HG03575 (cell line): Measurements from ENCODE around the gene SERPINA1.

ENCODE experiments used
- ATAC-seq: cut with Tn5 transposase; IDR thresholded peaks from one replicate; pipeline ENCODE4 v1.9.1; 2021; ENCODE audit not compliant: unreplicated experiment, insufficient number of reproducible peaks, low FRiP score; ENCODE audit errors: extremely low read depth

The SERPINA1 gene

DNA sequence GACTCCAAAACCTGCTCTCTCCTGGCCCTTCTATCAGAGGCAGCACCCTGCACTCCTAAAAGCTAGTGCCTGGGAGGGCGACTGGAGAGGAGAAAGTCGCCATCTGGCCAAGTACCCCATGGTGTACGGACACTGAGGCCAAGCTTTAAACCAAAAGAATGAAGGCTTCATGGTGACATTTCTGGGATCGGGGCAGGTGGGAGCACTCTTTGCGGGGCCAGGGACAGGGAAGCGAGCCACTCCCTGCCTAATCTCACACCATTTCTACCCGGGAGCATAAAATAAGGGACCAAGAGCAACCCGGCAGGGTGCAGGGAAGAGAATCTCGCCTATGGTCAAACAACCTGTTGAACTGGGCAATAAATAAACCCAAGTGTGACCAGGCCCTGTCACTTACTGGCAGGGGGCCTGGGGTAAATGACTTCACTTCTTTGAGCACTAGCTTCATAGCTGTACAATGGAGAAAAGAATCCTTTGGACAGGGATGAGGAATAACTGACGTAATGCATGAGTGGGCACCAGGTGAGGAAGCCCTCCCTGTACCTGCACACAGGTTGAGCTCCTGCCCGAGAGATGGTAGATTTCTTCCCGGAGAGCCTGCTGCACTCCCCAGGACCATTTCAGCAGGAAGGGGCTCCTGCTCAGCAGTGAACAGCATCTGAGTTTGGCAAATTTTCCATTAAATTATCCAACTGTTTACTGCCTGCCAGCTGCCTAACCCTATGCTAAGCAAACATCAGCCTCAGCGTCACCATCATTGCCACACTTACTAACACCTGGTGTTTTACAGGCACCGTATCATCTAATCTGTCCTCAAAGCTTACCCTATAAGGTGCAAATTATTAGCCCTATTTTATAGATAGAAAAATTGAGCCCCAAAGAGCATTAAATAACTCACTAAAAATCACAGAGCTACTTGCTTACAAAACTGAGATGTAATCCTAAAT lies 2.0 kb downstream of the SERPINA1 start:
- ATAC-seq = no peak

DNA sequence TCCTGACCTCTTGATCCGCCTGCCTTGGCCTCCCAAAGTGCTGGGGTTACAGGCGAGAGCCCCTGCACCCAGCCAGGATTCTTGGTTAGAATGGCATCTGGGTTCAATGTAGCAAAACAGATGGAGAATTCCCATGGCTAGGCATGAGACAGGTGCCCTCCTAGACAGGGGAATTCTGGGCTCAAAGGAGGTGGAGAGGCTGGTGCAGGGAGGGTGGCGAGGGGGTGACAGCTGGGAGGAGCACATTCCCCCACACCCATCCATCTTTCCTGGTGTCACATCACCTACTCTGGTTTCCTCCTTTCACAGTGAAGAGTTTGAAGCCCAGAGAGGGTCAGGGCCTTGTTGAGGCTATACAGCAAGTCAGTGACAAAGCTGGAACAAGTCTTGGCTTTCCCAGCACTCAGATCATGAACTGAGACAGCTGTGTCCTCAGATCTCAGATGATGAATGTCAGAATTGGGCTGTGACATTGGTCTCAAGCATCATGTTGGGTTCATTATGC lies 2.8 kb downstream of the SERPINA1 start:
- no peak for ATAC-seq

DNA sequence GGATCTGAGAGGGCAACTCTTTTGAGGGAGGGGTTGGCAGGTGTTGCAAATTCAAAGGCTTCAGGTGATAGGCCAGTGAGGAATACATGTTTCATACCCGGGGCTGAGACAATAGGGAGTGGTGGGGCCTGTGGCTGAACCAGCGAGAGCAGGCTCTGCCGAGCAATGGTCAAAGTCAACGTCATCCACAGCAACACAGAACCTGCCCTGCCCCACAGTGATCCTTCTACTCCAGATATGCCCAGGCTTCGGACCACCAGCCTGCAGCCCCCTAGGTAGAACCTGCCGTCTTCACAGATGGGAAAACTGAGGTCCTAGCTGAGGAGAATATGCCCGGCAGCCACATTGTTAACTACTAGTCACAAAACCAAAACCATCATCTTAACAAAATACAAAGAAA lies 4.1 kb downstream of the SERPINA1 start:
- no peak for ATAC-seq

DNA sequence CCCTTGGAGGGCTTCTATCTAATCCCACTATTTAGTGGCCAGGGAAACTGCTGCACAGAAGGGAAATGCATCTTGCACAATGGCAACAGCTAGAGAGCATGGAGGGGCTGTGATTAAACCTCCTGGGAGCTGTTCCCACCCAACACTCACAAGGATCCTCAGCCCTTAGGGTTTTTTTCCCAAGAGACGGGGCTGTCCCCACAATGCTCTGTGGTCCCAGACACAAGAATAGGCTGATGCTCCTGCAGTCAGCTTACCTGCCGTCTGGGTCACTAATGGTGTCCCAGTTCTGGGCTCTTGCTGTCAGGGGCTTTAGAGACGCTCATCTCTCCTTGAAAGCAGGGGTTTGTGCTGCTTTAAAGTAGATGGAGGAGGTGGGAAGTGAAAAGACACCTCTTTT lies 4.6 kb downstream of the SERPINA1 start:
- ATAC-seq = no peak

DNA sequence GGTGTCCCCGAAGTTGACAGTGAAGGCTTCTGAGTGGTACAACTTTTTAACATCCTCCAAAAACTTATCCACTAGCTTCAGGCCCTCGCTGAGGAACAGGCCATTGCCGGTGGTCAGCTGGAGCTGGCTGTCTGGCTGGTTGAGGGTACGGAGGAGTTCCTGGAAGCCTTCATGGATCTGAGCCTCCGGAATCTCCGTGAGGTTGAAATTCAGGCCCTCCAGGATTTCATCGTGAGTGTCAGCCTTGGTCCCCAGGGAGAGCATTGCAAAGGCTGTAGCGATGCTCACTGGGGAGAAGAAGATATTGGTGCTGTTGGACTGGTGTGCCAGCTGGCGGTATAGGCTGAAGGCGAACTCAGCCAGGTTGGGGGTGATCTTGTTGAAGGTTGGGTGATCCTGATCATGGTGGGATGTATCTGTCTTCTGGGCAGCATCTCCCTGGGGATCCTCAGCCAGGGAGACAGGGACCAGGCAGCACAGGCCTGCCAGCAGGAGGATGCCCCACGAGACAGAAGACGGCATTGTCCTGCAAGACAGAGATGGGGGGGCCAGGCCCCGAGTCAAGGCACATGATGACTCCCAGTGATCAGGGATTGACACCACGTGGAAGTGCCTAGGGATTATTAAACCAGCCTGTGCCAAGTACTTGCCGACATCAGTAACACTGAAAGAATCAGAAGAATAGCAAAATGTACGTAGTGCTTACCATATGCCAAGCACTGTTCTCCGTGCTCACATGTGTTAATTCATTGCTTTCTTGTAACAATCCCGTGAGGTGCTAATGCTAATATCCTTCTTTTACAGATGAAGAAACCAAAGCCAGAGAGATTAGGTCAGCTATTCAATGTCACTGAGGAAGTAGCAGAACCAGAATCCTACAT lies 5.4 kb downstream of the SERPINA1 start:
- ATAC-seq = no peak

DNA sequence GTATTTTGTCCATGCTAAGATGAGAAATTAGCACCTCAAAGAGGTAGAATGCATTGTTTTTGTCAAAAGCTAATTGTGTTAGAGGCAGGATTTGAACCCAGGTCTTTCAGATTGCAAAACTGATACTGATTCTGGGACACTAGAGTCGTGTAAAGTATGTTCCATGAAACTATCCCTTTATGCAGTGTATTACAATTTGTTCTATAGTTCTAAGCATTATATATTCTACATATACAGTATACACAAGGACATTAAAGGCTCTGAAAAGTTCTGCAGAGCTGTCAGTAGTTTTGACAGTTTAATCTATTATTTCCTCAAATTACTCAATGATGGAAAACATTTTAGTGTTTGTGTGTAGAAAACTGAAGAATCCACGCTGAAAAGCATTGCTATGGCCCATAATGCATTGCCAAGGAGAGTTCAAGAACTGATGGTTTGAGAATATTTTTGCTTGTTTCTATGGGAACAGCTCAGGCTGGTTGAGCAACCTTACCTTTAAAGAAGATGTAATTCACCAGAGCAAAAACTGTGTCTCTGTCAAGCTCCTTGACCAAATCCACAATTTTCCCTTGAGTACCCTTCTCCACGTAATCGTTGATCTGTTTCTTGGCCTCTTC lies 6.2 kb downstream of the SERPINA1 start:
- no peak for ATAC-seq

DNA sequence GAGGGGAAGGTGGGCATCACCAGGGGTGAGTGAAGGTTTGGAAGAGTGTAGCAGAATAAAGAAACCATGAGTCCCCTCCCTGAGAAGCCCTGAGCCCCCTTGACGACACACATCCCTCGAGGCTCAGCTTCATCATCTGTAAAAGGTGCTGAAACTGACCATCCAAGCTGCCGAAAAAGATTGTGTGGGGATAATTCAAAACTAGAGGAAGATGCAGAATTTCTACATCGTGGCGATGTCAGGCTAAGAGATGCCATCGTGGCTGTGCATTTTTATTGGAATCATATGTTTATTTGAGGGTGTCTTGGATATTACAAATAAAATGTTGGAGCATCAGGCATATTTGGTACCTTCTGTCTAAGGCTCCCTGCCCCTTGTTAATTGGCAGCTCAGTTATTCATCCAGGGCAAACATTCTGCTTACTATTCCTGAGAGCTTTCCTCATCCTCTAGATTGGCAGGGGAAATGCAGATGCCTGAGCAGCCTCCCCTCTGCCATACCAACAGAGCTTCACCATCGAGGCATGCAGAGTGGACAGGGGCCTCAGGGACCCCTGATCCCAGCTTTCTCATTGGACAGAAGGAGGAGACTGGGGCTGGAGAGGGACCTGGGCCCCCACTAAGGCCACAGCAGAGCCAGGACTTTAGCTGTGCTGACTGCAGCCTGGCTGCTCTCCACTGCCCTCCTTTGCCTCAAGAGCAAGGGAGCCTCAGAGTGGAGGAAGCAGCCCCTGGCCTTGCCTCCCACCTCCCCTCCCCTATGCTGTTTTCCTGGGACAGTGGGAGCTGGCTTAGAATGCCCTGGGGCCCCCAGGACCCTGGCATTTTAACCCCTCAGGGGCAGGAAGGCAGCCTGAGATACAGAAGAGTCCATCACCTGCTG lies 7.0 kb downstream of the SERPINA1 start:
- no peak for ATAC-seq

DNA sequence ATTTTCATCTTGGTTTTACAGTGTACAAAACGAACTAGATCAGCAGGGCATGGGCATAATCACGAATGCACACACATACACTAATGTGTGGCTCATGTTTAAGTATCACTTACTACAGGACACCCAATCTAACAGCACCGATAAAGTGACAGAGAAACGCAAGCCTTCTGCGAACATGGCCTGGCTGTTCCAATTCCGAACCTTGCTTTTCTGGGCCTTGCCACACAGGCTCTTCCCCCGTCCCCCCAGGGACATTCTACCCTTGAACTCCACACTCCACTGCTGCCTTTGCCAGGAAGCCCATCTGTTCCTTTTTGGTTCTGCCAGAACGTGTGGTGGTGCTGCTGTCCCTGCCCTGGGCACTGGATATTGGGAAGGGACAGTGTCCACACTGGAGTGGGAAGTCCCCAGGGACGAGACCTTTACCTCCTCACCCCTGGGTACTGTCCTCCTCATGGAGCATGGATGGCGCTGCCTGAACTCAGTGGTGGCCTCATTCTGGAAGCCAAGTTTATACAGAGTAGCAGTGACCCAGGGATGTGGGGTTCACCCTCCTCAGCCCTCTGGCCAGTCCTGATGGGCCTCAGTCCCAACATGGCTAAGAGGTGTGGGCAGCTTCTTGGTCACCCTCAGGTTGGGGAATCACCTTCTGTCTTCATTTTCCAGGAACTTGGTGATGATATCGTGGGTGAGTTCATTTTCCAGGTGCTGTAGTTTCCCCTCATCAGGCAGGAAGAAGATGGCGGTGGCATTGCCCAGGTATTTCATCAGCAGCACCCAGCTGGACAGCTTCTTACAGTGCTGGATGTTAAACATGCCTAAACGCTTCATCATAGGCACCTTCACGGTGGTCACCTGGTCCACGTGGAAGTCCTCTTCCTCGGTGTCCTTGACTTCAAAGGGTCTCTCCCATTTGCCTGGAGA lies 7.9 kb downstream of the SERPINA1 start:
- ATAC-seq = no peak

DNA sequence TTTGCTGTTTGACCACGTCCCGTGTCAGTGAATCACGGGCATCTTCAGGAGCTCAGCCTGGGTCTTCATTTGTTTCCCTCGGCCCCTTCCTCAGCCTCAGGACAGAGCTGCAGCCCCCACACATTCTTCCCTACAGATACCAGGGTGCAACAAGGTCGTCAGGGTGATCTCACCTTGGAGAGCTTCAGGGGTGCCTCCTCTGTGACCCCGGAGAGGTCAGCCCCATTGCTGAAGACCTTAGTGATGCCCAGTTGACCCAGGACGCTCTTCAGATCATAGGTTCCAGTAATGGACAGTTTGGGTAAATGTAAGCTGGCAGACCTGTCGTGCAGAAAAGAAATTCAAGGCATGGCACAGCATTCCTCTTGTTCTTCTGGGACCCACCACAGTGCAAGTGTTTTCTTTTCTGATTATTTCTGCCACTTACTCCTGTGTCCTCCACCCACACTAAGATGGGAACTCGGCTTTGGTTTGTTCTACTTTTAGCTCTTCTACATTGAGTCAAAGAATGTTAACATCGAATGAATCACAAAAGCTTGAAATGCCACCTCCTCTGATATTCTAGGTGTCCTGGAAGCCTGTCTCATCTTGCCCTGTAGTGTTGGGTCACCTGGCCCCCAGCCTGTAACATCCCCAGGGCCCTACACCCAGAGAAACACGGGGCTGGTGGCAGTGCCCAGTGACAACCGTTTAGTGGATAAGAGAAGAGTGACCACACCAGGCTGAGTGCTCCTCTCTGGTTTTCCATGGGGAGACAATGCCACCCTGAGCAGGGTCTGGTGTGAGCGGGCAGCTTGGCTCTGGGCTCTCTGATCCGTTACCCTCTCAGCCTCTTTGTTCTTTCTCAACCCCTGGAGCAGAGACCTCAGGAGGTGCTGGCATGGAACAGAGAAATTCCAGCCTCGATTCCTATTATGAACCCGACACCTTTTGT lies 8.8 kb downstream of the SERPINA1 start:
- no peak for ATAC-seq

DNA sequence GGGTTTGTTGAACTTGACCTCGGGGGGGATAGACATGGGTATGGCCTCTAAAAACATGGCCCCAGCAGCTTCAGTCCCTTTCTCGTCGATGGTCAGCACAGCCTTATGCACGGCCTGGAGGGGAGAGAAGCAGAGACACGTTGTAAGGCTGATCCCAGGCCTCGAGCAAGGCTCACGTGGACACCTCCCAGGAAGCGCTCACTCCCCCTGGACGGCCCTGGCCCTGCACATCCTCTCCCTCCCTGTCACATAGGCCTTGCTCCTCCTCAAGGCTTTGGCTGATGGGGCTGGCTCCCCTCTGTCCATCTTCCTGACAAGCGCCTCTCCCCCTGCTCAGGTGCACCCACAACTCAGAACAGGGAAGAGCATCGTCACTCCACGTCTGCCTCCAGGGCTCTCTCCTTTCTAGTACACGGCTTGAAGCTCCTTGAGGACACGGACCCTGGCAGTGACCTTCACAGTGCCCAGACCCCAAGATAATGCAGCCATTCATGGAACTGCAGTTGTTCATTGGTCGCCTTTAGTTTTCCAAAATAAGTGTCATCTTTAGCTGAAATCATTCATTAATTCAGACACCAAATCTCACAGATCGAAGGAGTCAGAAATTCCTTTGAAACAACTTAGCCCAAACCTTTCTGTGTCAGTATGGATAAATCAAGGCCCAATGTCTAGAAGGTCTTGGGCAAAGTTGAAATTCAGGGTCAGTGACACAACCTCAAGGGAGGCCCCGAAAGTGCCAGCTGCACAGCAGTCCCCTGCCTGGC lies 9.7 kb downstream of the SERPINA1 start:
- ATAC-seq = no peak

DNA sequence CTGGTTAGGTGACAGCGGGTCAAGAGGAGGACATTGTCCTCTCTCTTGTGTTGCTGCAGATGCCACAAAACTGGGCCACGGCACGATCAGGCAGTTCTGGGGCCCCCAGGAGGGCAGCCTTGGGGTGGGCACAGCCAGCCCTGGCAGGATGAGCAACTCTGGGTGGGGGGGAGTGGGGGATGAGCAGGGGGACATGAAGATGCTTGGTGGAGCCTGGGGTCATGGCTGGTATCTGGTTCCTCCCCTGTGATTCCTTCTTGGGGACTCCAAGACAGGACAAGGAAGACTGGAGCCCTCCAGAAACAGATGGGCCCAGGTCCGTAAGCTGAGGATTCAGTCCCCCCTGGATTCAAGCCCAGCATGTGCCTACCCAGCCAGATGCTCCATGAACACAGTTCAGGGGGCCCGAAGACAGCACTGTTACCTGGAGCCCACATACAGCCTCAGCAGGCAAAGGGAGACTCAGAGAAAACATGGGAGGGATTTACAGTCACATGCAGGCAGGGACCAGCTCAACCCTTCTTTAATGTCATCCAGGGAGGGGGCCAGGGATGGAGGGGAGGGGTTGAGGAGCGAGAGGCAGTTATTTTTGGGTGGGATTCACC lies 10.4 kb downstream of the SERPINA1 start:
- no peak for ATAC-seq

DNA sequence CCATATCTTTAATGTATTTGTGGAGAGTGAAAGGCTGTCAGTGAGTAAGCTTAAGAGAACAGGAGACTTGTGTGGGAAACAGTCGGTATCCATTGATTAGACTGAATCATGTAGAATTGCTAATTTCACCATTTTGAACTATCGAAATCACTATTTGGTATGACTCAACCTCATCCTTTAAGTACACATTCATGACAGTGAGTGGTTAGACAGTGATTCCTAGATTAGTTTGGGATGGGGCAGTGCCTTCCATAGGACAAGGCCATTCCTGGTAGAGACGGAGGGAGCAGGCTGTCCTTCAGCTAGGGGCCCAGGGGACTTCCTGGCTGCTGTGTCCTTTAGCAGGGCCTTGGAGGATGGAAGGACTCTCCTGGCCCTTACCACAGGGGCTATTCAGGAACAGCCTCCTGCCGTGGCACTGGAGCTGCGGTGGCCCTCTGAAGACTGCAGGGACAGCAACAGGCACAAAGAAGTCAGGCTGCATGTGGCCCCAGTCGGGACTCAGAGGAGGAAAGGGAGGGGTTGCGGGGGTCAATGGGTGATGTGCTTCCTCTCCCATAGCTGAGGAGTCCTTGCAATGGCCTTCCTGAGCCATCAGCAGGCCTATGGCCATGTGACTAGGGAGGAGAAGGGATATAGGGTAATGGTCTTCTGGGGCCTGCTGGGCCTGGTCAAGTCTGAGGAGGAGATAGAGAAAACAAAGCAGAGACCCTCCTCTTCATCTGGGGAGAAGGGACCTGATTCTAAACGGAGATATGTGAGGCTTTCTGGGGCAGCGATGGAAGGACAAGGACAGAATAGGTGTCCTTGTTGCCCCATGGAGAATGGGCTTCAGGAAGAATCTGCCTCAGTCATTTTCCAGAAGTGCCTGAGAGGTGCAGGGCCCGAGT lies 11.2 kb downstream of the SERPINA1 start:
- no peak for ATAC-seq

DNA sequence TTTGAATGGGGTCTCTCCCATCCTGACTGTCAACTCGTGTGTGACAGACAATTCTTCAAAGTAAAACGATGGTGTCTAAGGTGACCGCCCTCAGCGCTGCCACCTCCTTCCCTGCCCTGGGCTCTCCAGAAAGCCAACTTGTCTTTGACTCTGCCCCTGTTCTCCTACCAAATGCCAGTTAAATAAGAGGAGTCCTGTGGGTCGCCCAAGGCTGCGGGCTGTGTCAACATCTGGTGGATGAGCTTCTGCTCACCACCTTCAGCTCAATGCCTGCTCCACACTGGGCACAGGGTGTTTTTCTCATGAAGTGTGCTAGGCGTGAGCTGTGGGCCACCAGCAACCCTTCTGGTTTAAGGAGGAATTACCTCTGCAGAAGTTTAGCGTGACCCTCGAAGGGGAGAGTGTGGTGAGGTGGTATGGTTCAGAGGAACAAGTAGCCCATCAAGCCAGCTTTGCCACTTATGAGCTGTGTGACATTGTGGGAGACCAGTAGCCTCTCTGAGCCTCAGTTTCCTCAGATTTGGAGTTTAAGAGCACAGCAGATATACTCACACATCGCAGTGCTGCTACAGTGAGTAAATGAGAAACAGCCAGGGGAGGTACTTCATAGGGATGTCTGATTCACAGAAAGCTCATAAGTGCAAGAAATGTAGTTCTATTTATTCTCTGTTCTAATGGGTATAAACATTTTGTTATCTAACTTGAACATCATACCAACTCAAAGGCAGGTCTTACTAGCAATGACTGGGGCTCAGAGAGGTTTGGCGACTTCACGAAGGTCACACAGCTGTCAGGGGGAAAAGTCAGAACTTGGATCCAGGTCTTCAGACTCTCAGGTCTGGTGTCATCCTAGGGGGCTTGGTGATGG lies 12.1 kb downstream of the SERPINA1 start:
- no peak for ATAC-seq
